Uterine smooth muscle cell (primary cell): ENCODE measurements around the gene TUNAR. TPM values are rescaled to one million over a fixed set of nuclear protein-coding genes. Genes with fewer than 3 reads are reported as not detected.

Experiments
- total RNA-seq: library from RNA; depleted of rRNA; stranded (reverse); fragments of >200 nt; gene quantifications from 2 replicates; pipeline ENCODE4 v1.2.3, GENCODE V29; 2014

The TUNAR gene
- not detected in 2 replicates for total RNA-seq

DNA sequence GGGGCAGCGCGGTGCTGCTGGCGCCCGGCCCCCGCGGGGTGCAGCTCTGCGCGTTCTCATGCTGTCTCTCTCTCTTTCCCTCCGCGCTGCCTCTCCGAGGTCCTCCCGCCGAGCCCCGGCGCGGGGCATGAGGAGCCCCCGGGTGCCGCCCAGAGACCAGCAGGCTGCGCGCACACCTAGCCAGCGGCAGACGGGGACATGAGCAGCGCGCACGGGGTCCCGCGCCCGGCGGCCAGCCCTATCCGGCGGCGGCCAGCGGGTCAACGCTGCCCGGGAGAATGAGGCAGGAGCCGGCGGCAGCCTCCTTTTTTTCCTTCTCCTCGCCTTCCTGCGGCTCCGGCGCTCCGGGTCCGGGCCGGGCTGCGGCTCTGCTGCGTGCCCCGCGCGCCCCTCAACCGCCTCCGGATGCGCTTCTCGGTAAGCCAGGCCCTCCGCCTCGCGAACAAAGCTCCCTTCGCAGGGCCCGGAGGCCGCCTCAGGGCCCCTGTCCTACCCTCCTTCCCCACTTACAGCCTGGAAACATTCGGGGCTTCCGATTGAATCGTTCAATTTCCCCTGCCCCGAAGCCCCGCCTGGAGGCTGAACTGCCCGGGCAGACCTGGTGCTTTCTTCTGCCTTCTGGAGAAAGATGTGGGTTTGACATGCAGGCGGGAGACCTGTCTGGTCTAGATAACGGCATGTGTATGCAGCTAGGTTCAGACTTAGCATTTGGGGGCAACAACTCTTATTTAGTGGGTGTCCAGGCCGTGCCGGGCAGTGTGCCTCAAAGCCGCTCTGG, at the start of gene TUNAR:
TSS of gene TUNAR (plus strand) at position 72 of the 778 bp plus-strand sequence.

Other genes with a start within 250 kb of the TUNAR start
- not detected in 2 replicates for gene TCL1B, start 190.4 kb upstream of the TUNAR start, total RNA-seq
- gene TCL1A, start 162.7 kb upstream of the TUNAR start, total RNA-seq, result 0.12 TPM in 1 of 2 replicates, not detected in the other
- 11.5 and 26.6 TPM in 2 replicates for gene C14orf132, start 162.5 kb downstream of the TUNAR start, total RNA-seq